ENCODE measurements around the gene NME4.

DNA sequence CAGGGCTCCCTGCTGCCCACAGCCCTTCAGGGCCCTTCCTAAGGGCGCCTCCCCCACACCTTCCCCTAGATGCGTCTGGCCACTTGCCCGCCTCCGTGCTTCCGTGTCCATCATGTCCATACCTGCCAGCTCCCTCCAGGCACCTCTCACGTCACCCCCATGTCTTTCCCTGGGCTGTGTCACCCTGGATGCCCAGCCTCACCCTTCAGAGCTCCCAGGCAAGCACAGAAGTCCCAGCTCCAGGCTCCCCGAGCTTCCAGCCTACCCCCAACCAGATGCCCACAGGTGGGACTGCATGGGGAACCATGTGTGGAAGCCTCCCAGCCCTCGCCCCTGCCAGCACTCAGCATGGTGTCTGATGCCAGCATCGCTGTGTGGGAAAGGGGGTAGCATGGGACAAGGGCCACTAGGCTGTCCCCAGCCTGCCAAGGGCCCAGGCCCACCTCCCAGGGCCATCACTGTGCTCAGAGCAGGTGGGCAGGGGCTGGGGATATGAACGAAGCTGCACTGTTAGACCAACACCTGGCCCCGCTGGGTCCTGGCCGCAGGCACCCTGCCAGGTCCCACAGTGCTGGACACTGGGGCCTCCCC lies 42.6 kb upstream of the NME4 start:
- TF ChIP-seq TAF1 (IDR thresholded peaks at IDR 0.05; ENCODE audit: low read depth): no peak
- TF ChIP-seq CEBPB (IDR thresholded peaks at IDR 0.05): no peak
- TF ChIP-seq EP300 (IDR thresholded peaks at IDR 0.05; ENCODE audit: borderline replicate concordance): no peak

Data from Ishikawa (cell line).